Measurements from ENCODE around the gene KCTD1.

DNA sequence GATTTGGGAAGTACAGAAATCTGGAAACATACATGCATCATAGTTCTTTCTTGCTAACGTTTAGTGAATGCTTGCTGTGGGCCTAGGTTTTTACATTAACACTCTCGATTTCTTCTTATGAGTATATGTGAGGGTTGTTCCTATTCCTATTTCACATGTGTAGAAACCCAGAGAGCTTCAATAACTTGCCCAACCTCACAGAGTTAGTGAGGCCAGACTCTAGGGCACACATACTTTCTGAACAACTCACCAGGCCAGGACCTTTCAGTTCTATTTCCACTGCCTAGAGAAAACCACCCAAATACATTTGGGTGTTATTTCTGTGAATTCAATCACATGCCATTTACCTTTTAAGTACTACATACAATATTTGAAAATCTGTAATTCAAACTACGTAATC, 8.2 kb upstream of the KCTD1 start:
- TF ChIP-seq L3MBTL2 (conservative IDR thresholded peaks at IDR 0.05) (no peak), NFRKB (IDR thresholded peaks at IDR 0.05) (no peak), LEF1 (IDR thresholded peaks at IDR 0.05; ENCODE audit: borderline replicate concordance) (no peak), FOXM1 (IDR thresholded peaks at IDR 0.05; ENCODE audit: borderline replicate concordance) (no peak), ZNF384 (IDR thresholded peaks at IDR 0.05) (no peak), FOXA1 (IDR thresholded peaks at IDR 0.05) (no peak), SUZ12 (IDR thresholded peaks at IDR 0.05) (no peak)
